K562 (cell line): ENCODE data around the gene HNRNPK. TPM values are rescaled to one million over a fixed set of nuclear protein-coding genes. Genes with fewer than 3 reads are reported as not detected.
A peak's percentile ranks its signal among the peaks of the same experiment; 100 is the strongest.

Experiments used
- BRD9 ChIP-seq: fragments of 450-650 bp; IDR thresholded peaks from 2 replicates; pipeline ENCODE4 v1.6.1; 2018; ENCODE audit warnings: low read depth; ENCODE audit not compliant: partially characterized antibody
- CBFA2T3 ChIP-seq: fragments of 450-650 bp; IDR thresholded peaks from 2 replicates; pipeline ENCODE4 v1.6.1; 2017
- CCNT2 ChIP-seq: IDR thresholded peaks from 2 replicates; pipeline ENCODE4 v1.6.1; 2011; ENCODE audit warnings: borderline replicate concordance, low read depth, mild to moderate bottlenecking, moderate library complexity, mixed read lengths, low read length; ENCODE audit not compliant: insufficient read length; ENCODE audit errors: extremely low read depth
- CTCFL ChIP-seq: IDR thresholded peaks from 2 replicates; pipeline ENCODE4 v1.6.1; 2011; ENCODE audit warnings: borderline replicate concordance, low read depth, mild to moderate bottlenecking, moderate library complexity, low read length; ENCODE audit not compliant: insufficient read depth, poor library complexity, severe bottlenecking
- EGR1 ChIP-seq: fragments of 450-650 bp; conservative IDR thresholded peaks from 2 replicates; pipeline ENCODE4 v1.6.1; 2017; ENCODE audit warnings: mild to moderate bottlenecking
- ELF2 ChIP-seq: fragments of 250-450 bp; sonication (Bioruptor Pico); IDR thresholded peaks from 2 replicates; pipeline ENCODE4 v1.5.0; 2021; ENCODE audit warnings: mild to moderate bottlenecking
- GTF2B ChIP-seq: IDR thresholded peaks from 2 replicates; pipeline ENCODE4 v1.6.1; 2011; ENCODE audit not compliant: insufficient read length; ENCODE audit errors: extremely low read depth
- HMG20A ChIP-seq: fragments of 450-650 bp; formaldehyde crosslinking; conservative IDR thresholded peaks from 2 replicates; pipeline ENCODE4 v1.4.0; 2020; ENCODE audit warnings: mild to moderate bottlenecking, mixed read lengths
- HNRNPL ChIP-seq: fragments of 200-400 bp; formaldehyde crosslinking; IDR thresholded peaks from 2 replicates; pipeline ENCODE4 v1.6.1; 2017; ENCODE audit warnings: low read depth, mild to moderate bottlenecking, low read length
- IFI16 ChIP-seq: fragments of 250-450 bp; sonication (Bioruptor Pico); IDR thresholded peaks from 2 replicates; pipeline ENCODE4 v2.1.2; 2022; ENCODE audit warnings: mild to moderate bottlenecking, inconsistent platforms
- MCM7 ChIP-seq, 2 experiments: fragments of 450-650 bp; IDR thresholded peaks; 2 replicates each; pipeline ENCODE4 v1.6.1; 2016 to 2018
- MTA3 ChIP-seq: fragments of 450-650 bp; formaldehyde crosslinking; IDR thresholded peaks from 2 replicates; pipeline ENCODE4 v1.6.1; 2017; ENCODE audit warnings: mild to moderate bottlenecking, borderline replicate concordance
- PHTF2 ChIP-seq: fragments of 250-450 bp; sonication (Bioruptor Pico); IDR thresholded peaks from 2 replicates; pipeline ENCODE4 v1.5.0; 2021; ENCODE audit warnings: mild to moderate bottlenecking
- RBM22 ChIP-seq: fragments of 200-400 bp; formaldehyde crosslinking; IDR thresholded peaks from 2 replicates; pipeline ENCODE4 v1.6.1; 2018; ENCODE audit warnings: low read length, low read depth; ENCODE audit not compliant: poor library complexity, severe bottlenecking
- SMARCA4 ChIP-seq: fragments of 450-650 bp; IDR thresholded peaks from 2 replicates; pipeline ENCODE4 v1.6.1; 2016
- SMARCB1 ChIP-seq: IDR thresholded peaks from 2 replicates; pipeline ENCODE4 v1.6.1; 2011; ENCODE audit warnings: improper control_type of control experiment, low read depth; ENCODE audit not compliant: insufficient read length
- U2AF2 ChIP-seq: fragments of 200-400 bp; formaldehyde crosslinking; optimal IDR thresholded peaks from 2 replicates; pipeline ENCODE3; 2017; ENCODE audit warnings: low read depth, mild to moderate bottlenecking, low read length
- ZBTB26 ChIP-seq: fragments of 450-650 bp; formaldehyde crosslinking; IDR thresholded peaks from 2 replicates; pipeline ENCODE4 v1.4.0; 2022; ENCODE audit warnings: missing genetic modification characterization
- ZNF140 ChIP-seq: fragments of 250-450 bp; sonication (Bioruptor Pico); IDR thresholded peaks from 2 replicates; pipeline ENCODE4 v1.8.0; 2021; ENCODE audit warnings: moderate library complexity, mild to moderate bottlenecking, inconsistent platforms
- ZNF512 ChIP-seq: IDR thresholded peaks from 2 replicates; pipeline ENCODE4 v1.6.1; 2016; ENCODE audit warnings: missing genetic modification characterization, missing compliant biosample characterization
- ZNF57 ChIP-seq: fragments of 450-650 bp; formaldehyde crosslinking; IDR thresholded peaks from 2 replicates; pipeline ENCODE4 v1.4.0; 2020; ENCODE audit warnings: mild to moderate bottlenecking, moderate library complexity
- polyA plus RNA-seq, 8 experiments: library from polyadenylated mRNA; depleted of rRNA in 4 of 8; stranded (reverse) in 5 of 8; unstranded in 3 of 8; fragments of >200 nt; fragmentation: Nextera tagmentation in 2 of 8; fragmentation: Illumina TruSeq in 1 of 8; extraction: Ambion mirVana in 2 of 8; extraction: Trizol in 1 of 8; gene quantifications; 2 replicates each; pipeline versions ENCODE4 v1.2.1 to v1.2.3, GENCODE V29; 2011 to 2014; ENCODE audit warnings: inconsistent platforms in 1 of 8, missing spikeins in 1 of 8
- total RNA-seq, 7 experiments: library from RNA; depleted of rRNA in 6 of 7; stranded (reverse); fragments of >200 nt in 6 of 7; fragmentation: Illumina TruSeq in 2 of 7; extraction: Trizol in 2 of 7; gene quantifications; 2 replicates each; pipeline versions ENCODE4 v1.2.1 to v1.2.3, GENCODE V29; 2011 to 2021; ENCODE audit warnings: low replicate concordance in 1 of 7

Gene HNRNPK
- total and polyA plus RNA-seq, 9 of the 15 experiments (the other 6 are each of a cell fraction or from before 2014, with no cell fraction given) = 224 to 883 (median 618) TPM

- no peak for TF ChIP-seq ELF2 (CRISPR knock-in tag)
- no peak for TF ChIP-seq MCM7 (IDR thresholded peaks at IDR 0.05)
- TF ChIP-seq RBM22 = no peak
- TF ChIP-seq CCNT2 = peak; percentile 19
- TF ChIP-seq BRD9 = peak; percentile 69
- no peak for TF ChIP-seq GTF2B
- TF ChIP-seq SMARCB1 = no peak
- TF ChIP-seq CTCFL = no peak
- no peak for TF ChIP-seq ZNF512 (tag)
- TF ChIP-seq MTA3 = no peak; the same call in 1 of the 2 replicates
- TF ChIP-seq ZNF140 (CRISPR knock-in tag) = no peak
- TF ChIP-seq U2AF2 = no peak
- no peak for TF ChIP-seq HNRNPL
- no peak for TF ChIP-seq ZNF57
- TF ChIP-seq EGR1 = 0 out of 2 replicates have a peak, but pooled peaks have one; percentile 2
- no peak for TF ChIP-seq IFI16 (CRISPR knock-in tag)
- no peak for TF ChIP-seq SMARCA4
- TF ChIP-seq ZBTB26 (CRISPR knock-in tag) = no peak
- no peak for TF ChIP-seq HMG20A (CRISPR knock-in tag)
- no peak for TF ChIP-seq CBFA2T3
- no peak for TF ChIP-seq PHTF2 (CRISPR knock-in tag)
These were observed 545 bp upstream of the HNRNPK start, which contains the start of gene RMI1 (continued) for GRCh38 chr9:83980395-83981125.
